ENCODE results near the gene SLC35E2B. TPM values are rescaled to one million over a fixed set of nuclear protein-coding genes. Genes with fewer than 3 reads are reported as not detected.
"Not testable (repeated sequence)": the region's sequence is repeated elsewhere in the genome, so short reads cannot be mapped to it uniquely, and the experiment has no call there.

The SLC35E2B gene
- total and polyA plus RNA-seq, 2 of the 13 experiments (the other 11 are each of a cell fraction or from before 2014, with no cell fraction given), result 14.1 to 19.7 TPM

DNA sequence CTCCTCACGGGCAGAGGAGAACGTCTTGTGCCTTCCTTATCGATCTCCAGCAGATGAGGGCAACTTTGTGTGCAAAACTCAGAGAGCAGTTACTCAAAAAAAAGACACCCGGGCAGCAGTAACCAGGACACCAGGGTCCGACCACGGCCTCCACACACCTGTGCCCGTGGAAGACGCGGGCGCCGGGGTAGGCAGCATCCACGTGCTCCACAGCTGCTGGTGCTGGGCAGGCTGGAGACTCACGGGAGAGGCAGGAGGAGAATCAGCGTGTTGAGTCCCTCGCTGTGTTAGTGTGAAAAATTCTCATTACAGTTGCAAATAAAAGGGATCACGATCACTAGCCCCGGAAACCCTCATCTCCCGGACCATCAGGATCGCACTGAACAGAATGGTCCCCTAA lies 6.5 kb upstream of the SLC35E2B start:
- H3K4me2 ChIP-seq (ENCODE audit: low read depth, low read length); H3K4me1 ChIP-seq (ENCODE audit: insufficient read depth, low read length); H3K79me2 ChIP-seq (ENCODE audit: insufficient read depth, low read length); ATAC-seq; H3K9me3 ChIP-seq (ENCODE audit: low read length); BruUV-seq (replicated peaks); H3K9ac ChIP-seq (ENCODE audit: insufficient read depth, low read depth, low read length); POLR2A ChIA-PET; H3K36me3 ChIP-seq (replicated peaks in 1 of 2; ENCODE audit: control insufficient read depth in 1 of 2, insufficient read depth in 2 of 2, low read length in 2 of 2); DNase-seq (ENCODE audit: low spot score); FAIRE-seq; H3K27ac ChIP-seq (ENCODE audit: extremely low read length, insufficient read depth, low read length); H2AFZ ChIP-seq (ENCODE audit: low read length); CTCF ChIA-PET (ENCODE audit: low intra/inter-chr PET ratio, low total read pairs); H3K27me3 ChIP-seq (ENCODE audit: control insufficient read depth in 1 of 2, insufficient read depth in 2 of 2, low read length in 2 of 2); H3K4me3 ChIP-seq (replicated peaks in 1 of 3; ENCODE audit: insufficient read depth in 1 of 3, low read depth in 2 of 3, low read length in 3 of 3); in situ Hi-C loops (cut with HindIII; ENCODE audit: extremely low pct_ligation_motif_present, low pct_unique_long_range_greater_than_20kb); intact Hi-C loops (cut with micrococcal nuclease; ENCODE audit: unreplicated experiment); H4K20me1 ChIP-seq (ENCODE audit: insufficient read depth, low read length): not testable (repeated sequence)
- WGBS (ENCODE audit: low lambda C conversion rate), result 80% methylated on average over 1 of the region's 19 CpGs

DNA sequence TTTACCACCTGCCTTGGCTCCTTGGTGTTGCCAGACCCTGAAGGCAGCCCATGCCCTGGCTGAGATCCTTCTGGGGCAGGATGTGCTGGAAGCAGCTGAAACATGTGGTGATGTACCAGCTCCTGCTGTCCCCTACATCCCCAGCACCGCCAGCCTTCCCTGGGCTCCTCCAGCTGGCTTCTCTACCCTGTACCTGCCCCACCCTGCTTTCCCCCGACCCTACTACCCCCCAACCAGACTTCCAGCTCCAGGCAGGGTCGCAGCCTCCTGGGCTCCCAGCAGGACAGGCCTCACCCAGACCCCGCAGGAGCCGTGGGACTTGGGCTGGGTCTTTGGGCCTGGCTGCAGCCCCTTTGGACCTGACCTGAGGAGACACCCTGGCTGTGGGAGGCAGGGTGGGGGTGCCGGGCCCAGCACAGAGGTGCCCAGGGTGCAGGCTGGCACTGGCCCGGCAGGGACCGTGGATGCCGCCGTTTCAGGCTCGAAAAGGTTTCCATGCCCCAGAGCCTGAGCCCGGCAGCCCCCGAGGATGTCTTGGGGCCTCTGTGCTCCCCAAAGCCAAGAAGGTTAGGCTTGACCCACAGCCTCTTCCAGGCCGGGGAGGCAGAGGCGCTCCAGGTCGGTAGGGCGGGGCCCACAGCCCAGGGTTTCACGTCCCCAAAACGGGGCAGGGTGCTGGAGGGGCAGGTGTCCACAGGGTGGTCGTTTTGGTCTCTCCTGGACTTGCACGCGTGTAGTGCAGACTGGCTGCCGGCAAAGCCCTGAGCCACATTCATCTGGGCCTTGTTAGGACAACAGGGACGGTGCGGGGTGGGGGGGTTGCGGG lies 5.0 kb upstream of the SLC35E2B start:
- H3K79me2 ChIP-seq (ENCODE audit: insufficient read depth, low read length); H3K4me2 ChIP-seq (ENCODE audit: low read depth, low read length); H2AFZ ChIP-seq (ENCODE audit: low read length); H3K9me3 ChIP-seq (ENCODE audit: low read length); DNase-seq (ENCODE audit: low spot score); BruUV-seq (replicated peaks); H3K27me3 ChIP-seq (ENCODE audit: control insufficient read depth in 1 of 2, insufficient read depth in 2 of 2, low read length in 2 of 2); intact Hi-C loops (cut with micrococcal nuclease; ENCODE audit: unreplicated experiment); POLR2A ChIA-PET; H3K4me3 ChIP-seq (replicated peaks in 1 of 3; ENCODE audit: insufficient read depth in 1 of 3, low read depth in 2 of 3, low read length in 3 of 3); ATAC-seq; in situ Hi-C loops (cut with HindIII; ENCODE audit: extremely low pct_ligation_motif_present, low pct_unique_long_range_greater_than_20kb); FAIRE-seq; H3K36me3 ChIP-seq (replicated peaks in 1 of 2; ENCODE audit: control insufficient read depth in 1 of 2, insufficient read depth in 2 of 2, low read length in 2 of 2); H3K27ac ChIP-seq (ENCODE audit: extremely low read length, insufficient read depth, low read length); H3K4me1 ChIP-seq (ENCODE audit: insufficient read depth, low read length); CTCF ChIA-PET (ENCODE audit: low intra/inter-chr PET ratio, low total read pairs); H3K9ac ChIP-seq (ENCODE audit: insufficient read depth, low read depth, low read length); H4K20me1 ChIP-seq (ENCODE audit: insufficient read depth, low read length): not testable (repeated sequence)
- 62% methylated on average over 12 of the region's 26 CpGs for WGBS (ENCODE audit: low lambda C conversion rate)

Measured in HepG2 (cell line).